ENCODE measurements around the gene MYO9A. TPM values are rescaled to one million over a fixed set of nuclear protein-coding genes. Genes with fewer than 3 reads are reported as not detected.

MYO9A gene
- total RNA-seq, 1 experiment from 2014 or later, result 21.4 TPM

- no CpG with 5 or more reads among the region's 3 CpGs for WGBS (ENCODE audit: extremely low coverage, insufficient read length, low lambda C conversion rate)
- H3K9me3 Mint-ChIP-seq, result peaks cover 3% of the 10 kb centered on the region in 2 experiments; a peak in 4 of 5 replicates
Measured at GRCh38 chr15:71815301-71815700, 302.6 kb downstream of the MYO9A start.

More at GRCh38 chr15:71815301-71815700, 302.6 kb downstream of the MYO9A start:
- Mint-ChIP-seq H3K4me1 (peaks cover 5 to 8% of the 10 kb centered on the region in 2 experiments; a peak in 3 of 4 replicates), H3K36me3 (ENCODE audit: insufficient read depth in 1 of 3, low read depth in 3 of 3) (peaks cover under 1 to 6% (median 6%) of the 10 kb centered on the region in 3 experiments; a peak in 6 of 7 replicates), H3K27me3 (ENCODE audit: low read depth) (no peaks in the 10 kb centered on the region), H3K27ac (no peak overlapping the region), H3K4me3 (no peak overlapping the region)
- no peak for TF ChIP-seq CTCF (conservative IDR thresholded peaks at IDR 0.05)
- Histone ChIP-seq H2BK12ac (ENCODE audit: insufficient read length, low read depth, low read length) (no peak overlapping the region), H3K23me2 (ENCODE audit: insufficient read length, low read depth, low read length, poor library complexity, severe bottlenecking) (no peaks in the 10 kb centered on the region), H3K4me1 (ENCODE audit: insufficient read depth, low read length) (no peaks in the 10 kb centered on the region), H2AFZ (ENCODE audit: low read length) (no peak overlapping the region), H3K27me3 (ENCODE audit: insufficient read depth, low read length) (no peaks in the 10 kb centered on the region), H3K18ac (ENCODE audit: insufficient read length, low read depth, low read length) (no peak overlapping the region), H3K9me3 (ENCODE audit: control insufficient read depth, low read depth, low read length) (no peaks in the 10 kb centered on the region), H3K14ac (ENCODE audit: insufficient read depth, low read length) (no peak overlapping the region), H3K79me2 (ENCODE audit: insufficient read depth, low read length) (no peaks in the 10 kb centered on the region), H3K27ac (ENCODE audit: insufficient read length, low read depth, low read length) (no peak overlapping the region), H2BK15ac (ENCODE audit: low read depth, low read length) (no peak overlapping the region), H4K5ac (ENCODE audit: insufficient read length, low read depth, low read length) (no peak overlapping the region), H3K23ac (ENCODE audit: insufficient read length, low read depth, low read length) (no peak overlapping the region), H3T11ph (ENCODE audit: low read length) (no peak overlapping the region), H2BK5ac (ENCODE audit: insufficient read length, low read length) (no peak overlapping the region), H4K8ac (replicated peaks; ENCODE audit: insufficient read length, low read depth, low read length) (no peak overlapping the region), H4K20me1 (ENCODE audit: control insufficient read depth, insufficient read depth, insufficient read length) (no peaks in the 10 kb centered on the region), H3K9ac (ENCODE audit: extremely low read depth, insufficient read length, low read length) (no peak overlapping the region), H2BK120ac (ENCODE audit: low read depth, low read length, poor library complexity, severe bottlenecking) (no peak overlapping the region), H2AK5ac (ENCODE audit: insufficient read length, low read length) (no peak overlapping the region), H3K4ac (ENCODE audit: low read depth, low read length) (no peak overlapping the region), H3K56ac (ENCODE audit: insufficient read length, low read depth, low read length) (no peak overlapping the region), H2BK20ac (ENCODE audit: low read depth, low read length, poor library complexity, severe bottlenecking) (no peak overlapping the region), H3K4me2 (ENCODE audit: insufficient read depth, insufficient read length, low read length) (no peak overlapping the region), H4K91ac (ENCODE audit: insufficient read length, low read depth, low read length) (no peak overlapping the region), H3K79me1 (ENCODE audit: insufficient read depth, low read depth, low read length, poor library complexity, severe bottlenecking) (no peaks in the 10 kb centered on the region)
- DNase-seq, result no peak
